ENCODE data around the gene PRDM16. TPM values are rescaled to one million over a fixed set of nuclear protein-coding genes. Genes with fewer than 3 reads are reported as not detected.

The PRDM16 gene
- total and polyA plus RNA-seq, 4 donors = 0.05 to 0.67 (median 0.19) TPM

DNA sequence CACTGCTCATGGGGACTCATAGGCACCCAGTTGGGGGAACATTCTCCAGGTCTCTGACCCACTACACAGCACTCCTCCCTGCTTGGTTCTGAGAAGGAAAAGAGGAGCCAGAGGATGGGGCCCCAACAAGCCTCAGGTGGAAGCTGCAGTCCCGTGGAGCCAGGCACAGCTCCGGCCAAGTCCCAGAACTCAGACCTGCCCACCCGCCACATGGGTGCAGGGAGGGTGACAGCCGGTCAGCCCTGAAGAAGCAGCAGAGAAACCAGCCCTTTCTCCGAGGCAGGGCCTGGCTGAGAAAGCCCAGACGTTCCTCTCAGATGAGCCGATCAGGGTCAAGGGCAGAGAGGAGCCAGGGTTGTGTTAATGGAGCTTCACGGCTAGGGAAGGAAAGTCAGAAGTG lies 106.5 kb downstream of the PRDM16 start:
- no peaks in the 10 kb centered on the region for H3K9me3 ChIP-seq (ENCODE audit: control insufficient read depth in 4 of 4, low read length in 3 of 4)
- no peak overlapping the region for H3K4me3 ChIP-seq (ENCODE audit: low read depth in 1 of 3, low read length in 3 of 3)
- H3K27ac ChIP-seq (ENCODE audit: low read depth in 1 of 2, low read length in 2 of 2) = no peak overlapping the region
- no peak for TF ChIP-seq RXRA (IDR thresholded peaks at IDR 0.05)
- no peak for TF ChIP-seq GABPA (IDR thresholded peaks at IDR 0.05 in 1 of 2, conservative IDR thresholded peaks at IDR 0.05 in 1 of 2)
- TF ChIP-seq HNF4G (IDR thresholded peaks at IDR 0.05) = no peak
- no peak for TF ChIP-seq MAX (IDR thresholded peaks at IDR 0.05)
- TF ChIP-seq, protein P1, sequence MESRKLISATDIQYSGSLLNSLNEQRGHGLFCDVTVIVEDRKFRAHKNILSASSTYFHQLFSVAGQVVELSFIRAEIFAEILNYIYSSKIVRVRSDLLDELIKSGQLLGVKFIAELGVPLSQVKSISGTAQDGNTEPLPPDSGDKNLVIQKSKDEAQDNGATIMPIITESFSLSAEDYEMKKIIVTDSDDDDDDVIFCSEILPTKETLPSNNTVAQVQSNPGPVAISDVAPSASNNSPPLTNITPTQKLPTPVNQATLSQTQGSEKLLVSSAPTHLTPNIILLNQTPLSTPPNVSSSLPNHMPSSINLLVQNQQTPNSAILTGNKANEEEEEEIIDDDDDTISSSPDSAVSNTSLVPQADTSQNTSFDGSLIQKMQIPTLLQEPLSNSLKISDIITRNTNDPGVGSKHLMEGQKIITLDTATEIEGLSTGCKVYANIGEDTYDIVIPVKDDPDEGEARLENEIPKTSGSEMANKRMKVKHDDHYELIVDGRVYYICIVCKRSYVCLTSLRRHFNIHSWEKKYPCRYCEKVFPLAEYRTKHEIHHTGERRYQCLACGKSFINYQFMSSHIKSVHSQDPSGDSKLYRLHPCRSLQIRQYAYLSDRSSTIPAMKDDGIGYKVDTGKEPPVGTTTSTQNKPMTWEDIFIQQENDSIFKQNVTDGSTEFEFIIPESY (IDR thresholded peaks at IDR 0.05) = no peak
- TF ChIP-seq TAF1 (conservative IDR thresholded peaks at IDR 0.05) = no peak
- no peak for TF ChIP-seq FOXA1 (IDR thresholded peaks at IDR 0.05)
- no peak for TF ChIP-seq SP1 (IDR thresholded peaks at IDR 0.05)
- no peak for DNase-seq (ENCODE audit: low spot score)
- no peaks in the 10 kb centered on the region for H3K27me3 ChIP-seq (ENCODE audit: control insufficient read depth in 4 of 4, insufficient read depth in 4 of 4, low read length in 3 of 4)
- WGBS = 81% methylated on average over 8 of the region's 8 CpGs
- peaks cover under 1 to 18% (median 13%) of the 10 kb centered on the region in 4 donors for H3K4me1 ChIP-seq (ENCODE audit: control insufficient read depth in 4 of 4, insufficient read depth in 4 of 4, low read length in 3 of 4)
- no peaks in the 10 kb centered on the region for H3K36me3 ChIP-seq (ENCODE audit: control insufficient read depth in 4 of 4, insufficient read depth in 3 of 4, low read depth in 1 of 4, low read length in 3 of 4)
- no peak overlapping the region for H3K9ac ChIP-seq (ENCODE audit: low read depth in 1 of 2, low read length in 2 of 2)

DNA sequence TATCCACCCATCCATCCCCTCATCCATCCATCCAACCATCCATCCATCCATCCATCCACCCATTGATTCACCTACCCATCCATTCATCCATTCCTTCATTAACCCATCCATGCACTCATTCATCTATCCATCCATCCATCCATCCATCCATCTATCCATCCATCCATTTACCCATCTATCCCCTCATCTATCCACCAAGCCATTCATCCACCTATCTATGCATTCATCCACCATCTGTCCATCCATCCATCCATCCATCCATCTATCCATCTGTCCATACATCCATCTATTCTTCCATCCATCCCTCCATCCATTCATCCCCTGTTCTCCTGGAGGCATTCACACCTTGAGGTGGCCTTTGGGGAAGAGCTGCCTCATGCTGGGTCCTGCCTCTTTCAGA lies 107.0 kb downstream of the PRDM16 start:
- Histone ChIP-seq H3K27me3 (ENCODE audit: control insufficient read depth in 4 of 4, insufficient read depth in 4 of 4, low read length in 3 of 4) (no peaks in the 10 kb centered on the region), H3K4me3 (ENCODE audit: low read depth in 1 of 3, low read length in 3 of 3) (no peak overlapping the region)

GRCh38 chr1:3176820-3177219 lies 107.8 kb downstream of the PRDM16 start:
- H3K9ac ChIP-seq (ENCODE audit: low read depth in 1 of 2, low read length in 2 of 2) = no peak overlapping the region
- DNase-seq (ENCODE audit: low spot score) = no peak
- no peaks in the 10 kb centered on the region for H3K27me3 ChIP-seq (ENCODE audit: control insufficient read depth in 4 of 4, insufficient read depth in 4 of 4, low read length in 3 of 4)
- no peaks in the 10 kb centered on the region for H3K9me3 ChIP-seq (ENCODE audit: control insufficient read depth in 4 of 4, low read length in 3 of 4)
- H3K36me3 ChIP-seq (ENCODE audit: control insufficient read depth in 4 of 4, insufficient read depth in 3 of 4, low read depth in 1 of 4, low read length in 3 of 4) = no peaks in the 10 kb centered on the region
- no peak overlapping the region for H3K27ac ChIP-seq (ENCODE audit: low read depth in 1 of 2, low read length in 2 of 2)
- TF ChIP-seq MAX (IDR thresholded peaks at IDR 0.05) = no peak
- no peak for TF ChIP-seq GABPA (IDR thresholded peaks at IDR 0.05 in 1 of 2, conservative IDR thresholded peaks at IDR 0.05 in 1 of 2)
- TF ChIP-seq TAF1 (conservative IDR thresholded peaks at IDR 0.05) = no peak
- TF ChIP-seq, protein P1 (IDR thresholded peaks at IDR 0.05) = no peak
- no peak for TF ChIP-seq YY1 (IDR thresholded peaks at IDR 0.05)
- no peak for TF ChIP-seq CTCF (IDR thresholded peaks at IDR 0.05; ENCODE audit: low read depth, low read length, missing input control)
- TF ChIP-seq REST (IDR thresholded peaks at IDR 0.05) = no peak
- 88% methylated on average over 2 of the region's 2 CpGs for WGBS
- H3K4me3 ChIP-seq (ENCODE audit: low read depth in 1 of 3, low read length in 3 of 3) = no peak overlapping the region
- H3K4me1 ChIP-seq (ENCODE audit: control insufficient read depth in 4 of 4, insufficient read depth in 4 of 4, low read length in 3 of 4) = peaks cover 0 to 6% (median 2%) of the 10 kb centered on the region in 4 donors

More for the DNA sequence above, 107.0 kb downstream of the PRDM16 start:
- no peak for DNase-seq (ENCODE audit: low spot score)
- Histone ChIP-seq H3K27ac (ENCODE audit: low read depth in 1 of 2, low read length in 2 of 2) (no peak overlapping the region), H3K9ac (ENCODE audit: low read depth in 1 of 2, low read length in 2 of 2) (no peak overlapping the region), H3K4me1 (ENCODE audit: control insufficient read depth in 4 of 4, insufficient read depth in 4 of 4, low read length in 3 of 4) (peaks cover 0 to 13% (median 8%) of the 10 kb centered on the region in 4 donors), H3K36me3 (ENCODE audit: control insufficient read depth in 4 of 4, insufficient read depth in 3 of 4, low read depth in 1 of 4, low read length in 3 of 4) (no peaks in the 10 kb centered on the region), H3K9me3 (ENCODE audit: control insufficient read depth in 4 of 4, low read length in 3 of 4) (no peaks in the 10 kb centered on the region)
- TF ChIP-seq RAD21 (IDR thresholded peaks at IDR 0.05) = no peak
